Neural progenitor cell (in vitro differentiated cells): ENCODE data around the gene HOXA13. TPM values are rescaled to one million over a fixed set of nuclear protein-coding genes. Genes with fewer than 3 reads are reported as not detected.

ENCODE experiments used
- DNase-seq: peaks from one replicate; pipeline ENCODE4 v3.0.0-alpha.2; 2016; ENCODE audit warnings: low spot score
- H2AFZ ChIP-seq: fragments of 200-600 bp; sonication (generic); replicated peaks from 2 replicates; pipeline ENCODE4 v1.6.1; 2016; ENCODE audit warnings: antibody characterized with exemption
- H3F3A ChIP-seq: fragments of 200-600 bp; sonication (generic); 2 replicates; pipeline ENCODE4 v1.6.1; 2016; ENCODE audit warnings: antibody characterized with exemption, low read depth
- H3K27ac ChIP-seq: fragments of 200-600 bp; sonication (generic); 2 replicates; pipeline ENCODE4 v1.5.1; 2016; ENCODE audit warnings: mild to moderate bottlenecking
- H3K27me3 ChIP-seq: fragments of 200-600 bp; sonication (generic); 2 replicates; pipeline ENCODE4 v1.6.1; 2016; ENCODE audit warnings: mild to moderate bottlenecking, moderate library complexity
- H3K36me3 ChIP-seq: fragments of 200-600 bp; sonication (generic); 2 replicates; pipeline ENCODE4 v1.5.1; 2016
- H3K4me1 ChIP-seq: fragments of 200-600 bp; sonication (generic); 2 replicates; pipeline ENCODE4 v1.6.1; 2016; ENCODE audit warnings: mixed run types
- H3K4me2 ChIP-seq: fragments of 200-600 bp; sonication (generic); 2 replicates; pipeline ENCODE4 v1.6.1; 2016
- H3K4me3 ChIP-seq: fragments of 200-600 bp; sonication (generic); 2 replicates; pipeline ENCODE4 v1.5.1; 2016
- H3K79me2 ChIP-seq: fragments of 200-600 bp; sonication (generic); 2 replicates; pipeline ENCODE4 v1.6.1; 2016; ENCODE audit warnings: low read depth
- H3K9ac ChIP-seq: fragments of 200-600 bp; sonication (generic); 2 replicates; pipeline ENCODE4 v1.6.1; 2016
- H3K9me3 ChIP-seq: fragments of 200-600 bp; sonication (generic); 2 replicates; pipeline ENCODE4 v1.5.1; 2016; ENCODE audit warnings: low read depth
- H4K20me1 ChIP-seq: fragments of 200-600 bp; sonication (generic); 2 replicates; pipeline ENCODE4 v1.6.1; 2016; ENCODE audit warnings: low read depth
- H3K27ac Mint-ChIP-seq: 3 replicates; pipeline ENCODE4 v1.8.0; 2021; ENCODE audit warnings: mixed read lengths
- H3K27me3 Mint-ChIP-seq: 2 replicates; pipeline ENCODE4 v1.8.0; 2022; ENCODE audit warnings: low read depth, mild to moderate bottlenecking, inconsistent platforms, moderate library complexity, mixed read lengths; ENCODE audit not compliant: insufficient read depth
- H3K36me3 Mint-ChIP-seq: 3 replicates; pipeline ENCODE4 v1.8.0; 2021; ENCODE audit warnings: mixed read lengths
- H3K4me1 Mint-ChIP-seq: 3 replicates; pipeline ENCODE4 v1.8.0; 2021; ENCODE audit warnings: mixed read lengths
- H3K4me3 Mint-ChIP-seq: 3 replicates; pipeline ENCODE4 v1.8.0; 2021; ENCODE audit warnings: mild to moderate bottlenecking, moderate library complexity, mixed read lengths
- H3K9me3 Mint-ChIP-seq: 3 replicates; pipeline ENCODE4 v1.8.0; 2020; ENCODE audit warnings: mixed read lengths
- EZH2 ChIP-seq: fragments of 200-600 bp; sonication (generic); IDR thresholded peaks from 2 replicates; pipeline ENCODE4 v1.6.1; 2017; ENCODE audit warnings: antibody characterized with exemption, mild to moderate bottlenecking, moderate library complexity
- EZH2phosphoT487 ChIP-seq: fragments of 200-600 bp; sonication (generic); IDR thresholded peaks from 2 replicates; pipeline ENCODE4 v1.6.1; 2017; ENCODE audit warnings: antibody characterized with exemption
- total RNA-seq: library from RNA; depleted of rRNA; stranded (reverse); fragments of >200 nt; gene quantifications from 2 replicates; pipeline ENCODE4 v1.2.3, GENCODE V29; 2015; ENCODE audit warnings: low replicate concordance
- TF ChIP-seq, protein P1 (sequence below): fragments of 200-600 bp; sonication (generic); IDR thresholded peaks from 2 replicates; pipeline ENCODE4 v1.5.1; 2017; ENCODE audit warnings: antibody characterized with exemption, mild to moderate bottlenecking

The HOXA13 gene
- total RNA-seq, 1 donor from 2014 or later, result not detected

- no peak within 1 kb of the TSS for H3K9ac ChIP-seq
- H3K27ac Mint-ChIP-seq, result no peak within 1 kb of the TSS
- TF ChIP-seq EZH2, result no peak
- TF ChIP-seq EZH2phosphoT487, result no peak
- TF ChIP-seq, protein P1, sequence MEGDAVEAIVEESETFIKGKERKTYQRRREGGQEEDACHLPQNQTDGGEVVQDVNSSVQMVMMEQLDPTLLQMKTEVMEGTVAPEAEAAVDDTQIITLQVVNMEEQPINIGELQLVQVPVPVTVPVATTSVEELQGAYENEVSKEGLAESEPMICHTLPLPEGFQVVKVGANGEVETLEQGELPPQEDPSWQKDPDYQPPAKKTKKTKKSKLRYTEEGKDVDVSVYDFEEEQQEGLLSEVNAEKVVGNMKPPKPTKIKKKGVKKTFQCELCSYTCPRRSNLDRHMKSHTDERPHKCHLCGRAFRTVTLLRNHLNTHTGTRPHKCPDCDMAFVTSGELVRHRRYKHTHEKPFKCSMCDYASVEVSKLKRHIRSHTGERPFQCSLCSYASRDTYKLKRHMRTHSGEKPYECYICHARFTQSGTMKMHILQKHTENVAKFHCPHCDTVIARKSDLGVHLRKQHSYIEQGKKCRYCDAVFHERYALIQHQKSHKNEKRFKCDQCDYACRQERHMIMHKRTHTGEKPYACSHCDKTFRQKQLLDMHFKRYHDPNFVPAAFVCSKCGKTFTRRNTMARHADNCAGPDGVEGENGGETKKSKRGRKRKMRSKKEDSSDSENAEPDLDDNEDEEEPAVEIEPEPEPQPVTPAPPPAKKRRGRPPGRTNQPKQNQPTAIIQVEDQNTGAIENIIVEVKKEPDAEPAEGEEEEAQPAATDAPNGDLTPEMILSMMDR, result no peak
- peaks cover 100% of the 10 kb centered on the region for H3K27me3 ChIP-seq
- H3K27me3 Mint-ChIP-seq, result peaks cover 94% of the 10 kb centered on the region
- H3K9me3 Mint-ChIP-seq, result peaks cover 13% of the 10 kb centered on the region
- H3F3A ChIP-seq, result peaks cover 17% of the 10 kb centered on the region
- no peaks in the 10 kb centered on the region for H3K9me3 ChIP-seq
- H3K27ac ChIP-seq, result no peak within 1 kb of the TSS
- H3K36me3 Mint-ChIP-seq, result no peaks in the 10 kb centered on the region
- H3K4me2 ChIP-seq, result peak within 1 kb of the TSS; percentile 36
- H3K4me3 ChIP-seq, result no peak within 1 kb of the TSS
- H3K4me1 ChIP-seq, result peaks cover 14% of the 10 kb centered on the region
- DNase-seq, result no peak
- H3K4me1 Mint-ChIP-seq, result peaks cover 10% of the 10 kb centered on the region
- no peak within 1 kb of the TSS for H2AFZ ChIP-seq
- H3K4me3 Mint-ChIP-seq, result peak within 1 kb of the TSS; percentile 71
- no peaks in the 10 kb centered on the region for H3K79me2 ChIP-seq
- no peaks in the 10 kb centered on the region for H3K36me3 ChIP-seq
- H4K20me1 ChIP-seq, result peaks cover 100% of the 10 kb centered on the region
Observed at GRCh38 chr7:27185013-27185853, 14.7 kb downstream of the HOXA13 start, which contains the start of gene HOXA11. TSS of gene HOXA11 (minus strand) at chr7:27185232. CDS start at chr7:27185144, 88 bp downstream.

- H3K27me3 Mint-ChIP-seq, result peaks cover 94% of the 10 kb centered on the region
- peaks cover 14% of the 10 kb centered on the region for H3K4me1 Mint-ChIP-seq
- H3K36me3 ChIP-seq, result no peaks in the 10 kb centered on the region
- TF ChIP-seq EZH2, result peak; percentile 47
- TF ChIP-seq, protein P1, result no peak
- TF ChIP-seq EZH2phosphoT487, result peak; percentile 69
- H2AFZ ChIP-seq, result no peak overlapping the region
- no peak overlapping the region for H3K4me3 ChIP-seq
- H3K27me3 ChIP-seq, result peaks cover 100% of the 10 kb centered on the region
- peaks cover 11% of the 10 kb centered on the region for H3K9me3 Mint-ChIP-seq
- H3K27ac Mint-ChIP-seq, result no peak overlapping the region
- peaks cover 14% of the 10 kb centered on the region for H3K4me1 ChIP-seq
- peaks cover 17% of the 10 kb centered on the region for H3F3A ChIP-seq
- H3K9ac ChIP-seq, result no peak overlapping the region
- peaks cover 100% of the 10 kb centered on the region for H4K20me1 ChIP-seq
- no peak overlapping the region for H3K27ac ChIP-seq
- peak; percentile 48 for DNase-seq
- H3K36me3 Mint-ChIP-seq, result no peaks in the 10 kb centered on the region
- H3K4me2 ChIP-seq, result peak overlapping the region; percentile 36
- H3K4me3 Mint-ChIP-seq, result peak overlapping the region; percentile 55
- no peaks in the 10 kb centered on the region for H3K9me3 ChIP-seq
- no peaks in the 10 kb centered on the region for H3K79me2 ChIP-seq
Observed at GRCh38 chr7:27184337-27185012, 15.4 kb downstream of the HOXA13 start.

GRCh38 chr7:27183682-27184336 lies 16.1 kb downstream of the HOXA13 start:
- Mint-ChIP-seq H3K27me3 (peaks cover 94% of the 10 kb centered on the region), H3K4me3 (peak overlapping the region; percentile 71), H3K9me3 (peaks cover 18% of the 10 kb centered on the region), H3K27ac (no peak overlapping the region), H3K4me1 (peaks cover 15% of the 10 kb centered on the region), H3K36me3 (no peaks in the 10 kb centered on the region)
- H3K9ac ChIP-seq, result no peak overlapping the region
- H3K27ac ChIP-seq, result no peak overlapping the region
- no peak overlapping the region for H3K4me3 ChIP-seq
- peaks cover 100% of the 10 kb centered on the region for H4K20me1 ChIP-seq
- peaks cover 100% of the 10 kb centered on the region for H3K27me3 ChIP-seq
- DNase-seq, result peak; percentile 57
- H3K4me2 ChIP-seq, result peak overlapping the region; percentile 57
- no peaks in the 10 kb centered on the region for H3K36me3 ChIP-seq
- TF ChIP-seq, protein P1, result no peak
- TF ChIP-seq EZH2 (peak; percentile 99), EZH2phosphoT487 (peak; percentile 88)
- no peaks in the 10 kb centered on the region for H3K79me2 ChIP-seq
- H2AFZ ChIP-seq, result no peak overlapping the region
- peaks cover 14% of the 10 kb centered on the region for H3K4me1 ChIP-seq
- H3K9me3 ChIP-seq, result no peaks in the 10 kb centered on the region
- peaks cover 17% of the 10 kb centered on the region for H3F3A ChIP-seq
